ENCODE results near the gene SLC12A3.

SLC12A3 gene

GRCh38 chr16:56929639-56930038, 64.6 kb downstream of the SLC12A3 start:
- TF ChIP-seq ZFX (IDR thresholded peaks at IDR 0.05; ENCODE audit: borderline replicate concordance), result no peak
- H3K27ac ChIP-seq, result no peak overlapping the region

GRCh38 chr16:56930486-56931270, 65.7 kb downstream of the SLC12A3 start:
- TF ChIP-seq CTCF (IDR thresholded peaks at IDR 0.05), result no peak
- no peak for TF ChIP-seq ZFX (IDR thresholded peaks at IDR 0.05; ENCODE audit: borderline replicate concordance)
- H3K27ac ChIP-seq, result peak overlapping the region; percentile 91; the same call in 1 of the 2 replicates

- no peak for TF ChIP-seq ZFX (IDR thresholded peaks at IDR 0.05; ENCODE audit: borderline replicate concordance)
- no peak for TF ChIP-seq CTCF (IDR thresholded peaks at IDR 0.05)
- H3K27ac ChIP-seq, result peak overlapping the region; percentile 91
Observed at GRCh38 chr16:56931271-56931891, 66.4 kb downstream of the SLC12A3 start.

GRCh38 chr16:56931892-56932720, 67.1 kb downstream of the SLC12A3 start, which contains the start of gene HERPUD1:
TSS of gene HERPUD1 (plus strand) at chr16:56932142. CDS start at chr16:56932245, 103 bp downstream.
- TF ChIP-seq ZFX (IDR thresholded peaks at IDR 0.05; ENCODE audit: borderline replicate concordance) (no peak), CTCF (IDR thresholded peaks at IDR 0.05) (no peak)
- peak within 1 kb of the TSS; percentile 91 for H3K27ac ChIP-seq

GRCh38 chr16:56932721-56933619, 68.0 kb downstream of the SLC12A3 start:
- TF ChIP-seq CTCF (IDR thresholded peaks at IDR 0.05) (no peak), ZFX (IDR thresholded peaks at IDR 0.05; ENCODE audit: borderline replicate concordance) (no peak)
- peak overlapping the region; percentile 91 for H3K27ac ChIP-seq

GRCh38 chr16:56933828-56934598, 69.0 kb downstream of the SLC12A3 start:
- H3K27ac ChIP-seq, result peak overlapping the region; percentile 91; the same call in 1 of the 2 replicates
- no peak for TF ChIP-seq CTCF (IDR thresholded peaks at IDR 0.05)
- no peak for TF ChIP-seq ZFX (IDR thresholded peaks at IDR 0.05; ENCODE audit: borderline replicate concordance)

GRCh38 chr16:56934599-56935145, 69.7 kb downstream of the SLC12A3 start:
- H3K27ac ChIP-seq, result peak overlapping the region; percentile 91; the same call in 1 of the 2 replicates
